H9 (cell line): ENCODE results near the gene NXPH1. TPM values are rescaled to one million over a fixed set of nuclear protein-coding genes. Genes with fewer than 3 reads are reported as not detected.

Source experiments
- DNase-seq: peaks from one replicate; pipeline ENCODE4 v3.0.0-alpha.2; 2017
- H2AFZ ChIP-seq: one replicate; pipeline ENCODE4 v1.6.1; 2013; ENCODE audit warnings: mild to moderate bottlenecking, low read length, control low read depth, moderate library complexity
- H2AK5ac ChIP-seq: 2 replicates; pipeline ENCODE4 v1.6.1; 2013; ENCODE audit warnings: low read length, control low read depth, mixed read lengths; ENCODE audit not compliant: insufficient read length
- H2BK120ac ChIP-seq: one replicate; pipeline ENCODE4 v1.6.1; 2013; ENCODE audit warnings: low read depth, mild to moderate bottlenecking, low read length, control low read depth, inconsistent platforms; ENCODE audit not compliant: poor library complexity, severe bottlenecking
- H2BK12ac ChIP-seq: 2 replicates; pipeline ENCODE4 v1.6.1; 2013; ENCODE audit warnings: low read length, control low read depth, mixed read lengths, low read depth; ENCODE audit not compliant: insufficient read length
- H2BK15ac ChIP-seq: 2 replicates; pipeline ENCODE4 v1.6.1; 2013; ENCODE audit warnings: low read depth, low read length, control low read depth
- H2BK20ac ChIP-seq: one replicate; pipeline ENCODE4 v1.6.1; 2013; ENCODE audit warnings: low read depth, mild to moderate bottlenecking, low read length, control low read depth, inconsistent platforms; ENCODE audit not compliant: poor library complexity, severe bottlenecking
- H2BK5ac ChIP-seq: 2 replicates; pipeline ENCODE4 v1.6.1; 2013; ENCODE audit warnings: low read length, control low read depth, mixed read lengths; ENCODE audit not compliant: insufficient read length
- H3K14ac ChIP-seq: 2 replicates; pipeline ENCODE4 v1.6.1; 2013; ENCODE audit warnings: low read length, control low read depth; ENCODE audit not compliant: insufficient read depth
- H3K18ac ChIP-seq: 2 replicates; pipeline ENCODE4 v1.6.1; 2013; ENCODE audit warnings: low read depth, mild to moderate bottlenecking, mixed read lengths, low read length, control low read depth; ENCODE audit not compliant: insufficient read length
- H3K23ac ChIP-seq: 2 replicates; pipeline ENCODE4 v1.6.1; 2013; ENCODE audit warnings: low read length, control low read depth, mixed read lengths, low read depth; ENCODE audit not compliant: insufficient read length
- H3K23me2 ChIP-seq: 2 replicates; pipeline ENCODE4 v1.6.1; 2013; ENCODE audit warnings: low read depth, mild to moderate bottlenecking, mixed read lengths, low read length, control low read depth; ENCODE audit not compliant: insufficient read length, poor library complexity, severe bottlenecking
- H3K27ac ChIP-seq: 2 replicates; pipeline ENCODE4 v1.5.1; 2013; ENCODE audit warnings: low read length, control low read depth, mixed read lengths, low read depth; ENCODE audit not compliant: insufficient read length
- H3K27me3 ChIP-seq: 2 replicates; pipeline ENCODE4 v1.6.1; 2013; ENCODE audit warnings: low read length, control low read depth, inconsistent platforms; ENCODE audit not compliant: insufficient read depth
- H3K4ac ChIP-seq: 2 replicates; pipeline ENCODE4 v1.6.1; 2013; ENCODE audit warnings: low read depth, mild to moderate bottlenecking, control low read depth, inconsistent platforms, low read length, moderate library complexity
- H3K4me1 ChIP-seq: 2 replicates; pipeline ENCODE4 v1.6.1; 2013; ENCODE audit warnings: low read length, control low read depth, inconsistent platforms; ENCODE audit not compliant: insufficient read depth
- H3K4me2 ChIP-seq: 2 replicates; pipeline ENCODE4 v1.6.1; 2013; ENCODE audit warnings: low read length, control low read depth, mixed read lengths; ENCODE audit not compliant: insufficient read length, insufficient read depth
- H3K56ac ChIP-seq: 2 replicates; pipeline ENCODE4 v1.6.1; 2013; ENCODE audit warnings: low read depth, mild to moderate bottlenecking, mixed read lengths, low read length, control low read depth; ENCODE audit not compliant: insufficient read length
- H3K79me1 ChIP-seq: 2 replicates; pipeline ENCODE4 v1.6.1; 2013; ENCODE audit warnings: low read depth, mild to moderate bottlenecking, moderate library complexity, low read length, control low read depth, inconsistent platforms; ENCODE audit not compliant: insufficient read depth, poor library complexity, severe bottlenecking
- H3K79me2 ChIP-seq: 2 replicates; pipeline ENCODE4 v1.6.1; 2013; ENCODE audit warnings: low read length, control low read depth, inconsistent platforms; ENCODE audit not compliant: insufficient read depth
- H3K9ac ChIP-seq: 2 replicates; pipeline ENCODE4 v1.6.1; 2013; ENCODE audit warnings: low read length, control low read depth, mixed read lengths; ENCODE audit not compliant: insufficient read length; ENCODE audit errors: extremely low read depth
- H3K9me3 ChIP-seq: one replicate; pipeline ENCODE4 v1.6.1; 2013; ENCODE audit warnings: low read depth, low read length, inconsistent platforms; ENCODE audit not compliant: control insufficient read depth
- H3T11ph ChIP-seq: one replicate; pipeline ENCODE4 v1.6.1; 2013; ENCODE audit warnings: mild to moderate bottlenecking, low read length, control low read depth, inconsistent platforms
- H4K20me1 ChIP-seq: one replicate; pipeline ENCODE4 v1.6.1; 2013; ENCODE audit not compliant: control insufficient read depth, insufficient read length, insufficient read depth
- H4K5ac ChIP-seq: 2 replicates; pipeline ENCODE4 v1.6.1; 2013; ENCODE audit warnings: low read depth, mild to moderate bottlenecking, mixed read lengths, low read length, control low read depth; ENCODE audit not compliant: insufficient read length
- H4K8ac ChIP-seq: replicated peaks from 2 replicates; pipeline ENCODE4 v1.6.1; 2013; ENCODE audit warnings: low read length, control low read depth, mixed read lengths, low read depth; ENCODE audit not compliant: insufficient read length
- H4K91ac ChIP-seq: 2 replicates; pipeline ENCODE4 v1.6.1; 2013; ENCODE audit warnings: low read depth, mild to moderate bottlenecking, moderate library complexity, mixed read lengths, low read length, control low read depth; ENCODE audit not compliant: insufficient read length
- H3K27ac Mint-ChIP-seq, 3 experiments: 2 replicates in 2 of 3; 3 replicates in 1 of 3; pipeline ENCODE4 v1.8.0; 2020 to 2021; ENCODE audit warnings: mixed read lengths in 3 of 3, mild to moderate bottlenecking in 1 of 3, moderate library complexity in 1 of 3
- H3K27me3 Mint-ChIP-seq: 2 replicates; pipeline ENCODE4 v1.8.0; 2021; ENCODE audit warnings: low read depth, mild to moderate bottlenecking, moderate library complexity, mixed read lengths
- H3K36me3 Mint-ChIP-seq, 3 experiments: 2 replicates in 2 of 3; 3 replicates in 1 of 3; pipeline ENCODE4 v1.8.0; 2020 to 2021; ENCODE audit warnings: low read depth in 3 of 3, mixed read lengths in 3 of 3; ENCODE audit not compliant: insufficient read depth in 1 of 3
- H3K4me1 Mint-ChIP-seq, 2 experiments: 2 replicates each; pipeline ENCODE4 v1.8.0; 2020; ENCODE audit warnings: mixed read lengths in 2 of 2
- H3K4me3 Mint-ChIP-seq, 2 experiments: 2 replicates in 1 of 2; 3 replicates in 1 of 2; pipeline ENCODE4 v1.8.0; 2020 to 2021; ENCODE audit warnings: mild to moderate bottlenecking in 2 of 2, mixed read lengths in 2 of 2, moderate library complexity in 1 of 2
- H3K9me3 Mint-ChIP-seq, 2 experiments: 2 replicates in 1 of 2; 3 replicates in 1 of 2; pipeline ENCODE4 v1.8.0; 2020; ENCODE audit warnings: mild to moderate bottlenecking in 2 of 2, mixed read lengths in 2 of 2, moderate library complexity in 1 of 2
- WGBS: extraction: QIAGEN DNeasy Blood & Tissue Kit; methylation state at CpG from one replicate; pipeline ENCODE4 v1.1.7; 2013; ENCODE audit warnings: missing lambda C conversion rate, low lambda C conversion rate, mixed read lengths; ENCODE audit not compliant: insufficient read length; ENCODE audit errors: extremely low coverage; 5-methylcytosine and 5-hydroxymethylcytosine counted together
- total RNA-seq: library from RNA; stranded (reverse); gene quantifications from 2 replicates; pipeline ENCODE4 v1.2.1, GENCODE V29; 2021
- TF ChIP-seq, protein P1 (sequence below): fragments of 200-600 bp; sonication (generic); conservative IDR thresholded peaks from 3 replicates; pipeline ENCODE4 v1.8.0; 2021; ENCODE audit warnings: antibody characterized with exemption, mild to moderate bottlenecking

The NXPH1 gene
- total RNA-seq, 1 experiment from 2014 or later = 0.15 TPM

- no peak overlapping the region for H3K27ac ChIP-seq
- H3K23me2 ChIP-seq = no peaks in the 10 kb centered on the region
- Mint-ChIP-seq H3K27me3 (no peaks in the 10 kb centered on the region), H3K4me3 (no peak overlapping the region), H3K27ac (no peak overlapping the region), H3K36me3 (no peaks in the 10 kb centered on the region), H3K9me3 (no peaks in the 10 kb centered on the region), H3K4me1 (no peaks in the 10 kb centered on the region)
- H3K27me3 ChIP-seq = no peaks in the 10 kb centered on the region
- no peak overlapping the region for H3K4ac ChIP-seq
- H3K79me1 ChIP-seq = no peaks in the 10 kb centered on the region
- H4K5ac ChIP-seq = no peak overlapping the region
- no peak overlapping the region for H4K8ac ChIP-seq
- no peak overlapping the region for H3K56ac ChIP-seq
- H3K23ac ChIP-seq = no peak overlapping the region
- no peak overlapping the region for H2BK20ac ChIP-seq
- H2BK12ac ChIP-seq = no peak overlapping the region
- DNase-seq = no peak
- H3K79me2 ChIP-seq = no peaks in the 10 kb centered on the region
- H3K9me3 ChIP-seq = no peaks in the 10 kb centered on the region
- no peak overlapping the region for H2BK5ac ChIP-seq
- H4K20me1 ChIP-seq = no peaks in the 10 kb centered on the region
- H2BK15ac ChIP-seq = no peak overlapping the region
- no peak overlapping the region for H2AFZ ChIP-seq
- no peak overlapping the region for H3K18ac ChIP-seq
- no peak overlapping the region for H2BK120ac ChIP-seq
- H3K9ac ChIP-seq = no peak overlapping the region
- H3K4me1 ChIP-seq = no peaks in the 10 kb centered on the region
- H3K4me2 ChIP-seq = no peak overlapping the region
- no CpG with 5 or more reads among the region's 3 CpGs for WGBS
- H4K91ac ChIP-seq = no peak overlapping the region
- H3K14ac ChIP-seq = no peak overlapping the region
- no peak overlapping the region for H2AK5ac ChIP-seq
- TF ChIP-seq, protein P1, sequence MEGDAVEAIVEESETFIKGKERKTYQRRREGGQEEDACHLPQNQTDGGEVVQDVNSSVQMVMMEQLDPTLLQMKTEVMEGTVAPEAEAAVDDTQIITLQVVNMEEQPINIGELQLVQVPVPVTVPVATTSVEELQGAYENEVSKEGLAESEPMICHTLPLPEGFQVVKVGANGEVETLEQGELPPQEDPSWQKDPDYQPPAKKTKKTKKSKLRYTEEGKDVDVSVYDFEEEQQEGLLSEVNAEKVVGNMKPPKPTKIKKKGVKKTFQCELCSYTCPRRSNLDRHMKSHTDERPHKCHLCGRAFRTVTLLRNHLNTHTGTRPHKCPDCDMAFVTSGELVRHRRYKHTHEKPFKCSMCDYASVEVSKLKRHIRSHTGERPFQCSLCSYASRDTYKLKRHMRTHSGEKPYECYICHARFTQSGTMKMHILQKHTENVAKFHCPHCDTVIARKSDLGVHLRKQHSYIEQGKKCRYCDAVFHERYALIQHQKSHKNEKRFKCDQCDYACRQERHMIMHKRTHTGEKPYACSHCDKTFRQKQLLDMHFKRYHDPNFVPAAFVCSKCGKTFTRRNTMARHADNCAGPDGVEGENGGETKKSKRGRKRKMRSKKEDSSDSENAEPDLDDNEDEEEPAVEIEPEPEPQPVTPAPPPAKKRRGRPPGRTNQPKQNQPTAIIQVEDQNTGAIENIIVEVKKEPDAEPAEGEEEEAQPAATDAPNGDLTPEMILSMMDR = no peak
- no peak overlapping the region for H3T11ph ChIP-seq
Measured at GRCh38 chr7:8536431-8536830, 103.0 kb downstream of the NXPH1 start.
